GM12878 (cell line): ENCODE results near the gene INPP5D. TPM values are rescaled to one million over a fixed set of nuclear protein-coding genes. Genes with fewer than 3 reads are reported as not detected.

ENCODE experiments used
- BHLHE40 ChIP-seq, 2 experiments: fragments of 450-650 bp in 1 of 2; IDR thresholded peaks; 2 replicates each; pipeline ENCODE4 v1.6.1; 2011 to 2017; ENCODE audit warnings: low read depth in 2 of 2, borderline replicate concordance in 1 of 2, improper control_type of control experiment in 1 of 2, low read length in 1 of 2, mild to moderate bottlenecking in 1 of 2
- CBX5 ChIP-seq: sonication (generic); IDR thresholded peaks from 2 replicates; pipeline ENCODE4 v1.6.1; 2016; ENCODE audit warnings: low read depth, moderate library complexity, mild to moderate bottlenecking, inconsistent platforms
- FOS ChIP-seq: IDR thresholded peaks from 3 replicates; pipeline ENCODE4 v1.6.1; 2011; ENCODE audit warnings: borderline replicate concordance; ENCODE audit not compliant: insufficient read length; ENCODE audit errors: extremely low read depth
- GABPA ChIP-seq: IDR thresholded peaks from 2 replicates; pipeline ENCODE4 v1.6.1; 2014; ENCODE audit warnings: antibody characterized with exemption, low read depth, mild to moderate bottlenecking, inconsistent platforms
- IKZF1 ChIP-seq: fragments of 450-650 bp; conservative IDR thresholded peaks from 2 replicates; pipeline ENCODE4 v1.6.1; 2017; ENCODE audit warnings: antibody characterized with exemption, mild to moderate bottlenecking
- IKZF2 ChIP-seq, 2 experiments: fragments of 450-650 bp; IDR thresholded peaks; 2 replicates each; pipeline ENCODE4 v1.6.1; 2017; ENCODE audit warnings: mild to moderate bottlenecking in 2 of 2, moderate library complexity in 2 of 2
- MTA2 ChIP-seq: fragments of 450-650 bp; IDR thresholded peaks from 2 replicates; pipeline ENCODE4 v1.6.1; 2016; ENCODE audit warnings: low read depth, mild to moderate bottlenecking, moderate library complexity
- NFXL1 ChIP-seq: fragments of 450-650 bp; IDR thresholded peaks from 2 replicates; pipeline ENCODE4 v1.6.1; 2017; ENCODE audit warnings: antibody characterized with exemption, mild to moderate bottlenecking, borderline replicate concordance
- NFYA ChIP-seq: IDR thresholded peaks from 2 replicates; pipeline ENCODE4 v1.6.1; 2011; ENCODE audit warnings: low read depth, mild to moderate bottlenecking, low read length, improper control_type of control experiment, borderline replicate concordance
- NR2C2 ChIP-seq: IDR thresholded peaks from 2 replicates; pipeline ENCODE4 v1.6.1; 2011; ENCODE audit warnings: borderline replicate concordance, low read depth; ENCODE audit not compliant: control insufficient read depth, insufficient read length
- POLR2AphosphoS2 ChIP-seq: IDR thresholded peaks from 2 replicates; pipeline ENCODE4 v1.6.1; 2011; ENCODE audit warnings: low read depth, mild to moderate bottlenecking, low read length, improper control_type of control experiment, moderate library complexity
- RAD21 ChIP-seq: IDR thresholded peaks from 2 replicates; pipeline ENCODE4 v1.6.1; 2011; ENCODE audit warnings: mild to moderate bottlenecking, low read depth, low read length, moderate library complexity; ENCODE audit not compliant: insufficient read depth
- RAD51 ChIP-seq: fragments of 450-650 bp; IDR thresholded peaks from 2 replicates; pipeline ENCODE4 v1.6.1; 2016; ENCODE audit warnings: moderate library complexity, mild to moderate bottlenecking, inconsistent platforms
- SIX5 ChIP-seq: IDR thresholded peaks from 2 replicates; pipeline ENCODE4 v1.6.1; 2011; ENCODE audit warnings: mild to moderate bottlenecking, low read depth, low read length, moderate library complexity; ENCODE audit not compliant: severe bottlenecking
- SMARCA5 ChIP-seq: fragments of 450-650 bp; IDR thresholded peaks from 2 replicates; pipeline ENCODE4 v1.6.1; 2017; ENCODE audit warnings: mild to moderate bottlenecking
- SUZ12 ChIP-seq: fragments of 200-600 bp; sonication (generic); IDR thresholded peaks from one replicate; pipeline ENCODE4 v1.6.1; 2018; ENCODE audit warnings: antibody characterized with exemption, mild to moderate bottlenecking; ENCODE audit not compliant: unreplicated experiment
- ZZZ3 ChIP-seq: IDR thresholded peaks from 2 replicates; pipeline ENCODE4 v1.6.1; 2011; ENCODE audit warnings: low read depth; ENCODE audit not compliant: control insufficient read depth, insufficient read length
- polyA plus RNA-seq, 11 experiments: library from polyadenylated mRNA; depleted of rRNA in 4 of 11; unstranded in 6 of 11; stranded (reverse) in 5 of 11; fragments of >200 nt; fragmentation: Nextera tagmentation in 4 of 11; fragmentation: Illumina TruSeq in 1 of 11; extraction: Ambion mirVana in 4 of 11; extraction: Trizol in 1 of 11; gene quantifications; 1 replicate in 1 of 11; 2 replicates in 10 of 11; pipeline versions ENCODE4 v1.2.1 to v1.2.3, GENCODE V29; 2011 to 2016; ENCODE audit warnings: inconsistent platforms in 2 of 11, missing spikeins in 2 of 11, low read depth in 1 of 11
- total RNA-seq, 4 experiments: library from RNA; depleted of rRNA in 3 of 4; stranded (reverse); fragments of >200 nt in 3 of 4; fragmentation: Illumina TruSeq in 1 of 4; extraction: Trizol in 1 of 4; gene quantifications; 2 replicates each; pipeline versions ENCODE4 v1.2.1 to v1.2.3, GENCODE V29; 2013 to 2021
- TF ChIP-seq, protein P1 (sequence below): fragments of 450-650 bp; IDR thresholded peaks from 2 replicates; pipeline ENCODE4 v1.6.1; 2017; ENCODE audit warnings: mild to moderate bottlenecking, moderate library complexity
- TF ChIP-seq, protein P2 (sequence below): fragments of 450-650 bp; formaldehyde crosslinking; IDR thresholded peaks from 2 replicates; pipeline ENCODE4 v1.4.0; 2022; ENCODE audit warnings: mild to moderate bottlenecking, moderate library complexity
- TF ChIP-seq, protein P3 (sequence below): fragments of 450-650 bp; IDR thresholded peaks from 2 replicates; pipeline ENCODE4 v1.6.1; 2014; ENCODE audit warnings: mild to moderate bottlenecking
- TF ChIP-seq, protein P4 (sequence below): IDR thresholded peaks from 2 replicates; pipeline ENCODE4 v1.6.1; 2012; ENCODE audit warnings: low read length, inconsistent platforms

Gene INPP5D
- total and polyA plus RNA-seq, 10 of the 15 experiments (the other 5 are each of a cell fraction or from before 2014, with no cell fraction given) = 11.8 to 139 (median 88.8) TPM

DNA sequence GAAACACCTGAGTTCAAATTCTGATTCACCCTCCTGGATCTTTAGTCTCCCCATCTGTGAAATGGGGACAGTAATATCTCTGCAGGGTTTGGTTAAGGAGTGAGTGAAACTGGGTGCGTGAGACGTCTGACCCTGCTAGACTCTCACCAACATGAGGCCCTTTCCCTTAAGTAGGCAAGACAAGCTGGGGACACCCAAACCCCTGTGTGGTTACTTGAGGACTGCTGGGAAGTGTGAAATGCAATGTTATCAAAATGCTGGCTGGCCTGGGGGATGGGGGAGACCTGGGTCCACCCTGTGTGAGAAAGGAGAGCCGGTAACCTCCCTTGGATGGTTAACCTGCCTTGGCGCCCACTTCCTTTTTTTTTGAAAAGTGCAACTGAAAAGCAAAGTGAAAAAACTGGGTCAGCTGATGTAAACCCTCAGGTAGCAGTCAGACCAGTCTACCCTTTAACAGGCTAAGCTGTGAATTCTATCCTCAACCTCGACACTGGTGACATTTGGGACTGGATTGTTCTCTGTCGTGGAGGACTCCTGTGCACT lies 82.3 kb downstream of the INPP5D start (continued):
- TF ChIP-seq, protein P1, sequence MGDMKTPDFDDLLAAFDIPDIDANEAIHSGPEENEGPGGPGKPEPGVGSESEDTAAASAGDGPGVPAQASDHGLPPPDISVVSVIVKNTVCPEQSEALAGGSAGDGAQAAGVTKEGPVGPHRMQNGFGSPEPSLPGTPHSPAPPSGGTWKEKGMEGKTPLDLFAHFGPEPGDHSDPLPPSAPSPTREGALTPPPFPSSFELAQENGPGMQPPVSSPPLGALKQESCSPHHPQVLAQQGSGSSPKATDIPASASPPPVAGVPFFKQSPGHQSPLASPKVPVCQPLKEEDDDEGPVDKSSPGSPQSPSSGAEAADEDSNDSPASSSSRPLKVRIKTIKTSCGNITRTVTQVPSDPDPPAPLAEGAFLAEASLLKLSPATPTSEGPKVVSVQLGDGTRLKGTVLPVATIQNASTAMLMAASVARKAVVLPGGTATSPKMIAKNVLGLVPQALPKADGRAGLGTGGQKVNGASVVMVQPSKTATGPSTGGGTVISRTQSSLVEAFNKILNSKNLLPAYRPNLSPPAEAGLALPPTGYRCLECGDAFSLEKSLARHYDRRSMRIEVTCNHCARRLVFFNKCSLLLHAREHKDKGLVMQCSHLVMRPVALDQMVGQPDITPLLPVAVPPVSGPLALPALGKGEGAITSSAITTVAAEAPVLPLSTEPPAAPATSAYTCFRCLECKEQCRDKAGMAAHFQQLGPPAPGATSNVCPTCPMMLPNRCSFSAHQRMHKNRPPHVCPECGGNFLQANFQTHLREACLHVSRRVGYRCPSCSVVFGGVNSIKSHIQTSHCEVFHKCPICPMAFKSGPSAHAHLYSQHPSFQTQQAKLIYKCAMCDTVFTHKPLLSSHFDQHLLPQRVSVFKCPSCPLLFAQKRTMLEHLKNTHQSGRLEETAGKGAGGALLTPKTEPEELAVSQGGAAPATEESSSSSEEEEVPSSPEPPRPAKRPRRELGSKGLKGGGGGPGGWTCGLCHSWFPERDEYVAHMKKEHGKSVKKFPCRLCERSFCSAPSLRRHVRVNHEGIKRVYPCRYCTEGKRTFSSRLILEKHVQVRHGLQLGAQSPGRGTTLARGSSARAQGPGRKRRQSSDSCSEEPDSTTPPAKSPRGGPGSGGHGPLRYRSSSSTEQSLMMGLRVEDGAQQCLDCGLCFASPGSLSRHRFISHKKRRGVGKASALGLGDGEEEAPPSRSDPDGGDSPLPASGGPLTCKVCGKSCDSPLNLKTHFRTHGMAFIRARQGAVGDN = peak; percentile 81
- TF ChIP-seq RAD21 = 0 out of 2 replicates have a peak, but pooled peaks have one; percentile 24
- TF ChIP-seq NR2C2 = no peak
- TF ChIP-seq SUZ12 = no peak
- TF ChIP-seq MTA2 = peak; percentile 71
- no peak for TF ChIP-seq GABPA
- TF ChIP-seq FOS = no peak
- TF ChIP-seq NFYA = no peak
- TF ChIP-seq IKZF1 = peak; percentile 72
- TF ChIP-seq, protein P2, sequence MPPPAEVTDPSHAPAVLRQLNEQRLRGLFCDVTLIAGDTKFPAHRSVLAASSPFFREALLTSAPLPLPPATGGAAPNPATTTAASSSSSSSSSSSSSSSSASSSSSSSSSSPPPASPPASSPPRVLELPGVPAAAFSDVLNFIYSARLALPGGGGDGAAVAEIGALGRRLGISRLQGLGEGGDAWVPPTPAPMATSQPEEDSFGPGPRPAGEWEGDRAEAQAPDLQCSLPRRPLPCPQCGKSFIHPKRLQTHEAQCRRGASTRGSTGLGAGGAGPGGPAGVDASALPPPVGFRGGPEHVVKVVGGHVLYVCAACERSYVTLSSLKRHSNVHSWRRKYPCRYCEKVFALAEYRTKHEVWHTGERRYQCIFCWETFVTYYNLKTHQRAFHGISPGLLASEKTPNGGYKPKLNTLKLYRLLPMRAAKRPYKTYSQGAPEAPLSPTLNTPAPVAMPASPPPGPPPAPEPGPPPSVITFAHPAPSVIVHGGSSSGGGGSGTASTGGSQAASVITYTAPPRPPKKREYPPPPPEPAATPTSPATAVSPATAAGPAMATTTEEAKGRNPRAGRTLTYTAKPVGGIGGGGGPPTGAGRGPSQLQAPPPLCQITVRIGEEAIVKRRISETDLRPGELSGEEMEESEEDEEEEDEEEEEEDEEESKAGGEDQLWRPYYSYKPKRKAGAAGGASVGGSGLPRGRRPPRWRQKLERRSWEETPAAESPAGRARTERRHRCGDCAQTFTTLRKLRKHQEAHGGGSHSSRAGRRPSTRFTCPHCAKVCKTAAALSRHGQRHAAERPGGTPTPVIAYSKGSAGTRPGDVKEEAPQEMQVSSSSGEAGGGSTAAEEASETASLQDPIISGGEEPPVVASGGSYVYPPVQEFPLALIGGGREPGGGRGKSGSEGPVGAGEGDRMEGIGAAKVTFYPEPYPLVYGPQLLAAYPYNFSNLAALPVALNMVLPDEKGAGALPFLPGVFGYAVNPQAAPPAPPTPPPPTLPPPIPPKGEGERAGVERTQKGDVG (CRISPR knock-in tag) = no peak
- TF ChIP-seq RAD51 = peak; percentile 88
- TF ChIP-seq, protein P3, sequence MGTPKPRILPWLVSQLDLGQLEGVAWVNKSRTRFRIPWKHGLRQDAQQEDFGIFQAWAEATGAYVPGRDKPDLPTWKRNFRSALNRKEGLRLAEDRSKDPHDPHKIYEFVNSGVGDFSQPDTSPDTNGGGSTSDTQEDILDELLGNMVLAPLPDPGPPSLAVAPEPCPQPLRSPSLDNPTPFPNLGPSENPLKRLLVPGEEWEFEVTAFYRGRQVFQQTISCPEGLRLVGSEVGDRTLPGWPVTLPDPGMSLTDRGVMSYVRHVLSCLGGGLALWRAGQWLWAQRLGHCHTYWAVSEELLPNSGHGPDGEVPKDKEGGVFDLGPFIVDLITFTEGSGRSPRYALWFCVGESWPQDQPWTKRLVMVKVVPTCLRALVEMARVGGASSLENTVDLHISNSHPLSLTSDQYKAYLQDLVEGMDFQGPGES = no peak
- peak; percentile 97 for TF ChIP-seq SMARCA5
- no peak; the same call in 1 of the 2 replicates for TF ChIP-seq POLR2AphosphoS2
- TF ChIP-seq NFXL1 = no peak
- no peak for TF ChIP-seq ZZZ3
- no peak for TF ChIP-seq CBX5
- peak; percentile 73 to 76; a peak in 2 of 4 replicates for TF ChIP-seq IKZF2 (IDR thresholded peaks at IDR 0.05)
- TF ChIP-seq SIX5 = no peak
- TF ChIP-seq, protein P4, sequence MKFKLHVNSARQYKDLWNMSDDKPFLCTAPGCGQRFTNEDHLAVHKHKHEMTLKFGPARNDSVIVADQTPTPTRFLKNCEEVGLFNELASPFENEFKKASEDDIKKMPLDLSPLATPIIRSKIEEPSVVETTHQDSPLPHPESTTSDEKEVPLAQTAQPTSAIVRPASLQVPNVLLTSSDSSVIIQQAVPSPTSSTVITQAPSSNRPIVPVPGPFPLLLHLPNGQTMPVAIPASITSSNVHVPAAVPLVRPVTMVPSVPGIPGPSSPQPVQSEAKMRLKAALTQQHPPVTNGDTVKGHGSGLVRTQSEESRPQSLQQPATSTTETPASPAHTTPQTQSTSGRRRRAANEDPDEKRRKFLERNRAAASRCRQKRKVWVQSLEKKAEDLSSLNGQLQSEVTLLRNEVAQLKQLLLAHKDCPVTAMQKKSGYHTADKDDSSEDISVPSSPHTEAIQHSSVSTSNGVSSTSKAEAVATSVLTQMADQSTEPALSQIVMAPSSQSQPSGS = peak; percentile 40; the same call in 1 of the 2 replicates
- peak; percentile 47 to 48; a peak in 2 of 4 replicates for TF ChIP-seq BHLHE40 (IDR thresholded peaks at IDR 0.05; ENCODE audit: borderline replicate concordance in 1 of 2, low read depth in 2 of 2, low read length in 1 of 2)
